Hematopoietic multipotent progenitor cell treated with erythropoietin and hydrocortisone succinate and interleukin-3 and kit ligand, for 8 days (in vitro differentiated cells): ENCODE data around the gene BBOF1.

Experiments
- DNase-seq: peaks from one replicate; pipeline ENCODE4 v3.0.0-alpha.2; 2015

The BBOF1 gene

GRCh38 chr14:74029136-74029535 lies 10.0 kb downstream of the BBOF1 start:
- no peak for DNase-seq

- DNase-seq = no peak
Observed at GRCh38 chr14:74034572-74034971, 15.4 kb downstream of the BBOF1 start.

- no peak for DNase-seq
Observed at GRCh38 chr14:74035556-74035955, 16.4 kb downstream of the BBOF1 start.

- DNase-seq = peak; percentile 85
Observed at GRCh38 chr14:74038020-74038859, 19.1 kb downstream of the BBOF1 start.

- DNase-seq = no peak
Observed at GRCh38 chr14:74042296-74042695, 23.1 kb downstream of the BBOF1 start.

- no peak for DNase-seq
Observed at GRCh38 chr14:74045522-74045921, 26.4 kb downstream of the BBOF1 start.

GRCh38 chr14:74048281-74048680 lies 29.1 kb downstream of the BBOF1 start:
- peak; percentile 17 for DNase-seq

- DNase-seq = no peak
Observed at GRCh38 chr14:74049876-74050495, 30.8 kb downstream of the BBOF1 start.

GRCh38 chr14:74062809-74063150 lies 43.6 kb downstream of the BBOF1 start:
- DNase-seq = no peak

GRCh38 chr14:74064426-74064825 lies 45.3 kb downstream of the BBOF1 start:
- no peak for DNase-seq

- DNase-seq = no peak
Observed at GRCh38 chr14:74064883-74065282, 45.7 kb downstream of the BBOF1 start.

- DNase-seq = peak; percentile 32
Observed at GRCh38 chr14:74065746-74066575, 46.8 kb downstream of the BBOF1 start.

- DNase-seq = no peak
Observed at GRCh38 chr14:74077401-74077800, 58.3 kb downstream of the BBOF1 start.

- DNase-seq = no peak
Observed at GRCh38 chr14:74080820-74081460, 61.8 kb downstream of the BBOF1 start.

GRCh38 chr14:74081491-74081890 lies 62.3 kb downstream of the BBOF1 start:
- DNase-seq = no peak

GRCh38 chr14:74083161-74083560 lies 64.0 kb downstream of the BBOF1 start:
- DNase-seq = no peak

- DNase-seq = no peak
Observed at GRCh38 chr14:74083784-74084276, 64.7 kb downstream of the BBOF1 start.

- DNase-seq = peak; percentile 100
Observed at GRCh38 chr14:74084277-74085046, 65.3 kb downstream of the BBOF1 start, which contains the start of the genes ALDH6A1 and LIN52. Gene ALDH6A1, minus strand, starts transcription at chr14:74084453. Its CDS starts 59 bp downstream, at chr14:74084394. Gene LIN52, plus strand, starts transcription at chr14:74084956. Its CDS starts 19 bp downstream, at chr14:74084975.

GRCh38 chr14:74085047-74085637 lies 66.0 kb downstream of the BBOF1 start:
- DNase-seq = no peak

GRCh38 chr14:74085828-74086227 lies 66.7 kb downstream of the BBOF1 start:
- DNase-seq = no peak

GRCh38 chr14:74089251-74090020 lies 70.3 kb downstream of the BBOF1 start:
- DNase-seq = peak; percentile 52
